Skeletal muscle satellite cell (primary cell): ENCODE data around the gene OR2D3. TPM values are rescaled to one million over a fixed set of nuclear protein-coding genes. Genes with fewer than 3 reads are reported as not detected.
"Not testable (repeated sequence)": the region's sequence is repeated elsewhere in the genome, so short reads cannot be mapped to it uniquely, and the experiment has no call there.

Experiments used
- H3K27me3 ChIP-seq: 2 replicates; pipeline ENCODE4 v1.7.0; 2013; ENCODE audit warnings: low read length; ENCODE audit not compliant: control insufficient read depth, insufficient read depth
- H3K36me3 ChIP-seq: 2 replicates; pipeline ENCODE4 v1.7.0; 2013; ENCODE audit warnings: mild to moderate bottlenecking, control low read depth, low read length; ENCODE audit not compliant: insufficient read depth
- H3K4me1 ChIP-seq: 2 replicates; pipeline ENCODE4 v1.7.0; 2013; ENCODE audit warnings: low read length; ENCODE audit not compliant: control insufficient read depth, insufficient read depth
- H3K4me2 ChIP-seq: 2 replicates; pipeline ENCODE4 v1.7.0; 2013; ENCODE audit warnings: mild to moderate bottlenecking, low read length
- H3K4me3 ChIP-seq: 2 replicates; pipeline ENCODE4 v1.7.0; 2013; ENCODE audit warnings: low read length
- H3K9ac ChIP-seq: 2 replicates; pipeline ENCODE4 v1.7.0; 2013; ENCODE audit warnings: mild to moderate bottlenecking, low read depth, low read length, moderate library complexity
- H3K9me3 ChIP-seq: replicated peaks from 2 replicates; pipeline ENCODE4 v1.7.0; 2013; ENCODE audit warnings: mild to moderate bottlenecking, control low read depth, low read length
- total RNA-seq: library from RNA; depleted of rRNA; stranded (reverse); fragments of >200 nt; gene quantifications from 2 replicates; pipeline ENCODE4 v1.2.3, GENCODE V29; 2012; rRNA removed

OR2D3 gene, protein sequence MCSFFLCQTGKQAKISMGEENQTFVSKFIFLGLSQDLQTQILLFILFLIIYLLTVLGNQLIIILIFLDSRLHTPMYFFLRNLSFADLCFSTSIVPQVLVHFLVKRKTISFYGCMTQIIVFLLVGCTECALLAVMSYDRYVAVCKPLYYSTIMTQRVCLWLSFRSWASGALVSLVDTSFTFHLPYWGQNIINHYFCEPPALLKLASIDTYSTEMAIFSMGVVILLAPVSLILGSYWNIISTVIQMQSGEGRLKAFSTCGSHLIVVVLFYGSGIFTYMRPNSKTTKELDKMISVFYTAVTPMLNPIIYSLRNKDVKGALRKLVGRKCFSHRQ
- not detected in 2 replicates for total RNA-seq

DNA sequence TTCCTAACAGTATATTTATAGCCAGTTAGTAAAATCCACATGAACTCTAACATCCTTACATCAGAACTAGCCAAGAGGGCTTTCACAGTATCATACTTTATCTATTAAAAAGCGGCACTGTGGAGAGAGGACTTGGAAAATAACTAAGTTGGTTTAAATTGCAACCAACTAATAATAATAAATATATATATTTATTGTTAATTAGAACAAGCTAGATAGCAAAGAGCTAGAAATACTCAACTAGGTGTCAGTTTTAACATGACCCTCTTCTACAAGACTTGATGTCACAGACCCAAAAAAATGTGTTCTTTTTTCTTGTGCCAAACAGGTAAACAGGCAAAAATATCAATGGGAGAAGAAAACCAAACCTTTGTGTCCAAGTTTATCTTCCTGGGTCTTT is at the start of gene OR2D3:
OR2D3 (plus strand) TSS at position 301 of the 400 bp plus-strand sequence; CDS start at position 301, 0 bp downstream.
- no peaks in the 10 kb centered on the region for H3K36me3 ChIP-seq
- no peak within 1 kb of the TSS for H3K4me2 ChIP-seq
- peaks cover 2% of the 10 kb centered on the region for H3K4me1 ChIP-seq

DNA sequence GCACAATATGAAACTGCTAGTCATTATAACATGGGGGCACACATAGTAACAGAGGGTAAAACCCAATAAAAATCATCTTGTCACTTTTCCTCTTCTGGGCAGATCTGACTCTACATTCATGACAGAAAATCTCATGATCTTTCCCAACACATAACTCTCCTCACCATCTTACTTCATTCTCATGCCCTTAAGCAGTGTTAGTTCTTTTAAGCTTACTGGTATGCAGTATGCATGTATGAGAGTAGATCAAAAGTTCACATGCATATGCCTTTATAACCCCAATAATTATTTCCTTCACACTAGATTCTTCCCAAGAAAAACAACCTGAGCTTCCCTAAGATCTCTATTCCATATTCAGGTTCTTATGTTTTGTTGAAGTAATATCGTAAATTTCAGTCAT is 49.5 kb upstream of the OR2D3 start:
- H3K4me2 ChIP-seq, result no peak overlapping the region
- H3K4me3 ChIP-seq, result no peak overlapping the region

More for the DNA sequence above, at the start of gene OR2D3:
- H3K4me3 ChIP-seq, result no peak within 1 kb of the TSS
- H3K27me3 ChIP-seq, result no peaks in the 10 kb centered on the region
- no peak within 1 kb of the TSS for H3K9ac ChIP-seq
- no peaks in the 10 kb centered on the region for H3K9me3 ChIP-seq

DNA sequence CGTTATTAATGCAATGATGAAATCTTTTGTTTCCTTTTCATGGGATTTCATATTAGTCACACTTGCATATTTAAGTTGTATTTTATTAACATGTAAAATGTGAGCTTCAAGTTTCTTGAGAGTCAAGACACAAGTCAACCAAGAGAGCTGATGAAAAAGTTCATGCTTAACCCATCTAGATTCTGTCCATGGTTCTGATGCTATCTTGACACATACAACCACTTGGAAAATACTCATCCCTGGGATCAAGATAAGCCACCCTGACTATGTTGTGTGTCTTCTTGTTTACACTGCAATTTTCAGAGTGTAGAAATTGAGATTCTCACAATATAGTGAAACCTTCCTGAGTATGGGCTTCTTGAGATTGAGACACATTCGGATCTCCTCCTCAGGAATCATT is 45.0 kb upstream of the OR2D3 start:
- Histone ChIP-seq H3K27me3 (peaks cover 4% of the 10 kb centered on the region), H3K9me3 (no peaks in the 10 kb centered on the region), H3K9ac (no peak overlapping the region), H3K4me2 (no peak overlapping the region), H3K36me3 (no peaks in the 10 kb centered on the region), H3K4me3 (no peak overlapping the region), H3K4me1 (no peaks in the 10 kb centered on the region)

More for the DNA sequence above, 49.5 kb upstream of the OR2D3 start:
- no peaks in the 10 kb centered on the region for H3K27me3 ChIP-seq
- H3K4me1 ChIP-seq, result no peaks in the 10 kb centered on the region
- no peak overlapping the region for H3K9ac ChIP-seq
- no peaks in the 10 kb centered on the region for H3K36me3 ChIP-seq
- no peaks in the 10 kb centered on the region for H3K9me3 ChIP-seq

DNA sequence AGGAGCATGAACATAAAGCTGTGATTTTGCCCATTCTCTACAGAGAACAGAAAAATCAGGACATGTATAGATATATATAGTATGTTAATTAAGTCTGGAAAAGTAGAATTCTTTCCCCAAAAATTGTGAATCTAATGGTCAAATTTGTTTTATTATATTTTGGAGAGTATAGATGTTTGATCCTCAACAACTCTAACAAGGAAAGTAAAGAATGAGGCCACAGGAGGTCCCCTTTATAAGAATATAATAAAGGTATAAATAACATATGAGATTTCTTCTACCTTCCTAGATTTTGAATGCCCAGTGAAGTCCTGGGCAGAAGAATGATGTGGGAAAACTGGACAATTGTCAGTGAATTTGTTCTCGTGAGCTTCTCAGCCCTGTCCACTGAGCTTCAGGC is 44.5 kb upstream of the OR2D3 start, which contains the start of gene OR10A4:
OR10A4 (plus strand) TSS at position 301 of the 400 bp plus-strand sequence; CDS start at position 324, 23 bp downstream.
- H3K9ac ChIP-seq, result no peak within 1 kb of the TSS
- H3K27me3 ChIP-seq, result peaks cover 4% of the 10 kb centered on the region
- H3K9me3 ChIP-seq, result no peaks in the 10 kb centered on the region
- H3K4me3 ChIP-seq, result no peak within 1 kb of the TSS
- no peak within 1 kb of the TSS for H3K4me2 ChIP-seq
- H3K36me3 ChIP-seq, result no peaks in the 10 kb centered on the region
- no peaks in the 10 kb centered on the region for H3K4me1 ChIP-seq

DNA sequence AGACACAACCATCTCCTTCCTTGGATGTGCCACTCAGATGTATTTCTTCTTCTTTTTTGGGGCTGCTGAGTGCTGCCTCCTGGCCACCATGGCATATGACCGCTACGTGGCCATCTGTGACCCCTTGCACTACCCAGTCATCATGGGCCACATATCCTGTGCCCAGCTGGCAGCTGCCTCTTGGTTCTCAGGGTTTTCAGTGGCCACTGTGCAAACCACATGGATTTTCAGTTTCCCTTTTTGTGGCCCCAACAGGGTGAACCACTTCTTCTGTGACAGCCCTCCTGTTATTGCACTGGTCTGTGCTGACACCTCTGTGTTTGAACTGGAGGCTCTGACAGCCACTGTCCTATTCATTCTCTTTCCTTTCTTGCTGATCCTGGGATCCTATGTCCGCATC is 43.9 kb upstream of the OR2D3 start:
- H3K4me3 ChIP-seq, result no peak overlapping the region
- no peaks in the 10 kb centered on the region for H3K9me3 ChIP-seq
- no peaks in the 10 kb centered on the region for H3K4me1 ChIP-seq
- no peaks in the 10 kb centered on the region for H3K36me3 ChIP-seq
- peaks cover 4% of the 10 kb centered on the region for H3K27me3 ChIP-seq
- no peak overlapping the region for H3K4me2 ChIP-seq
- H3K9ac ChIP-seq, result no peak overlapping the region

DNA sequence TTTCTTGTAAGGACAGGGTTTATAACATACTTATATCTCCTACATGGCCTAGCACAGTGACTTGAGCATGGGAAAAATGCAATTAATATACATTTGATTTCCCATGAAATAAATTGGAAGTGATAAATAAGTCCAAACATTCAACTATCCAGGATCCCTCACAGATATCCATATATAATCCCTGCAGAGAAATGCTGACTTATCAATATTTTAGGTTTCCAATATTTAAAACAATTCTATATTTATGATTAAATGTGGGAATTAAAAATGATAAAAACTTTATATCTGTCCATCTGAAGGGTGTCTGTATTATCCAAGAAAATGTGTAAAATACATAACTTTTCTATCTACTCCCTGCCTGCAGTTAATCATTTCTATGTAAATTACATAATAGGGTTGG is 38.1 kb upstream of the OR2D3 start:
- Histone ChIP-seq H3K9ac (no peak overlapping the region), H3K4me2 (no peak overlapping the region), H3K36me3 (no peaks in the 10 kb centered on the region), H3K27me3 (peaks cover 11% of the 10 kb centered on the region), H3K4me1 (no peaks in the 10 kb centered on the region), H3K4me3 (no peak overlapping the region), H3K9me3 (no peaks in the 10 kb centered on the region)

DNA sequence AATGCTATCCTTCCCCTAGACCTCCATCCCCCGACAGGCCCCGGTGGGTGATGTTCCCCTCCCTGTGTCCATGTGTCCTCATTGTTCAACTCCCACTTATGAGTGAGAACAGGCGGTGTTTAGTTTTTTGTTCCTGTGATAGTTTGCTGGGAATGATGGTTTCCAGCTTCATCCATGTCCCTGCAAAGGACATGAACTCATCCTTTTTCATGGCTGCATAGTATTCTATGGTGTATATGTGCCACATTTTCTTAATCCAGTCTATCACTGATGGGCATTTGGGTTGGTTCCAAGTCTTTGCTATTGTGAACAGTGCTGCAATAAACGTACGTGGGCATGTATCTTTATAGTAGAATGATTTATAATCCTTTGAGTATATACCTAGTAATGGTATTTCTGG is 33.1 kb upstream of the OR2D3 start:
- H3K9ac ChIP-seq, H3K4me1 ChIP-seq, H3K9me3 ChIP-seq, H3K4me3 ChIP-seq, H3K27me3 ChIP-seq, H3K36me3 ChIP-seq, H3K4me2 ChIP-seq: not testable (repeated sequence)

DNA sequence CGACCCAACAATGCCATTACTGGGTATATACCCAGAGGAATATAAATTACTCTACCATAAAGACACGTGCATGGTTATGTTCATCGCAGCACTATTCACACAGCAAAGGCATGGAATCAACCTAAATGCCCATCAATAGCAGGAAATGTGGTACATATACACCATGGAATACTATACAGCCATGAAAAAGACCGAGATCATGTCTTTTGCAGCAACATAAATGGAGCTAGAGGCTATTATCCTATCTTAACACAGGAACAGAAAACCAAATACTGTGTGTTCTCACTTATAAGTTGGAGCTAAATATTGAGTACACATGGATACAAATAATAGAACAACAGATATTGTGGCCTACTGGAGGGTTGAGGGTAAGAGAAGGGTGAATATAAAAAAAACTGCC is 32.0 kb upstream of the OR2D3 start:
- H3K4me3 ChIP-seq, result no peak overlapping the region

DNA sequence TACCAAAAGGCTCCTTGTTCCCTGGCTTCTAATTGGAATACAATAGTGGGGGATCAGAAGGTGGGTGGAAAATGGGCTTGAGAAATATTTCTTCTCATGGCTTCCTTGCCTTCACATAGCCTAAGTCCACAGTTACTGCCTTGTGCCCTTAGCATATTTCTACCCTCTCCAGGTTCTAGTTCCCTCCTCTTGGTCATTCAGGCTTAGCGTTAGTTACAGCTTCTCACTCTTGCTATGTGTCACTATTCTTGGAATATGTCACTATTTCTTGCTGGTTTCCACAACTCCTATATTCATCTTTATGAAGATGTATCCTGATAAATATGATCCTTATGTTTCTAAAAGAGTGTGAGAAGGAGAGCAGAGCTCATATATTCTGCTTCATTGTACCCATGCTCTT is 31.0 kb upstream of the OR2D3 start:
- no peaks in the 10 kb centered on the region for H3K36me3 ChIP-seq
- no peaks in the 10 kb centered on the region for H3K27me3 ChIP-seq
- H3K4me3 ChIP-seq, result no peak overlapping the region
- H3K9me3 ChIP-seq, result no peaks in the 10 kb centered on the region
- H3K4me1 ChIP-seq, result no peaks in the 10 kb centered on the region
- no peak overlapping the region for H3K4me2 ChIP-seq
- no peak overlapping the region for H3K9ac ChIP-seq

More for the DNA sequence above, 32.0 kb upstream of the OR2D3 start:
- Histone ChIP-seq H3K4me2 (no peak overlapping the region), H3K36me3 (no peaks in the 10 kb centered on the region), H3K4me1 (no peaks in the 10 kb centered on the region), H3K27me3 (no peaks in the 10 kb centered on the region), H3K9me3 (no peaks in the 10 kb centered on the region), H3K9ac (no peak overlapping the region)

DNA sequence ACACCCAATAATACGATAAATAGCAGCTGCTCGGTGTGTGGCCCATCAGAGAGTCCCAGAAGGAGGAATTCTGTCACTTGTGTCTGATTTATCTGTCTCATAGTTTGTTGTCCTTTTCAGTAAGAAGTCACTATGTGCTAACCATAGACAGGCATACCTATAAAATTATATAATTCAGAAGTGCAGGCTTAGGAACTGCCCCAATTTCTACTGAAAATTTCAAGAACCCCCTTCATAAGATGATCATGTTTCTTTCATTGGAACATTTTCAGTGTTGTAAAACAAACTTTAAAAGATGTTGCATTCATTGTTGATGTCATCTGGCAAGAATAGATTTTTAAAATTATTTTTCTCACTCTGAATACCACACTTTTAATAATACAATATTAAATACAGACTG is 28.4 kb upstream of the OR2D3 start, which contains the start of gene OR2D2:
OR2D2 (minus strand) TSS at position 101 of the 400 bp plus-strand sequence; CDS start at position 101, 0 bp downstream.
- no peaks in the 10 kb centered on the region for H3K36me3 ChIP-seq
- H3K9ac ChIP-seq, result no peak within 1 kb of the TSS
- H3K27me3 ChIP-seq, result no peaks in the 10 kb centered on the region

DNA sequence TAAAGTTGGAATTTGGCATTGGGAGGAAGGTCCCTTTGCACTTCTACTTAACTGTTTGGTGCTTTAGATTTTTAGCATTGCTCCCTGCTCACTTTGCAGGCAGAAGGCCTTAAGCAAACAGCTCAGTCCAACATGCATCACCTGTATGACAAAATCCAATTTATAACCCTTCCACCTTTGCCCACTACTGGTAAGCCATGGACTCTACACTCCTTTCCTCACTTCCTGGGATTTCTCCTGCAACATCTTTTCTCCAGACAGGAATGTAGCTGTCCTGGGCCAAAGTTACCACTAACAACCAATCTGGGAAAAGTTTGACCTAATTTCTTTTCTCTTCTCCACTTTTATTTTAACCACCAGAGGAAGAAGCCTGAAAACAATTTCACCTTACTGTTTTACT is 26.7 kb upstream of the OR2D3 start:
- Histone ChIP-seq H3K27me3 (no peaks in the 10 kb centered on the region), H3K9ac (no peak overlapping the region), H3K4me3 (no peak overlapping the region), H3K4me2 (no peak overlapping the region), H3K9me3 (no peaks in the 10 kb centered on the region), H3K36me3 (no peaks in the 10 kb centered on the region), H3K4me1 (no peaks in the 10 kb centered on the region)

More for the DNA sequence above, 28.4 kb upstream of the OR2D3 start, which contains the start of gene OR2D2:
- Histone ChIP-seq H3K4me1 (no peaks in the 10 kb centered on the region), H3K4me2 (no peak within 1 kb of the TSS), H3K4me3 (no peak within 1 kb of the TSS), H3K9me3 (no peaks in the 10 kb centered on the region)

DNA sequence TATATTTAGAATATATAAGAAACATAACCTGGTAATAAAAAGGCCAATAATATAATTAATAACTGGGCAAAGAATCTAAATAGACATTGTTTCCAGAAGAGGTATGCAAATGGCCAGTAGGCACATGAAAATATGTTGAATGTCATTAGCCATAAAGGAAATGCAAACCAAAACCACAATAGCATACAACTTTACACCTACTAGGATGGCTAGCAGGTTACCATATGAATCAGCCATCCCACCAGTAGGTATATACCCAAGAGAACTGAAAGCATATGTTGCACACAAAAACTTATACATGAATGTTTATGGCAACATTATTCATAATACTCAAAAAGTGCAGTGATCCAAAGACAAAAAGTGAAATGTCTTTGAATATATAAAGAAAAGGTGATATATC is 25.8 kb upstream of the OR2D3 start:
- no peak overlapping the region for H3K4me3 ChIP-seq
- H3K9ac ChIP-seq, result no peak overlapping the region
- H3K4me2 ChIP-seq, result no peak overlapping the region
- no peaks in the 10 kb centered on the region for H3K27me3 ChIP-seq
- no peaks in the 10 kb centered on the region for H3K36me3 ChIP-seq
- H3K4me1 ChIP-seq, result no peaks in the 10 kb centered on the region
- no peaks in the 10 kb centered on the region for H3K9me3 ChIP-seq
